GM23338 (cell line): ENCODE data around the gene HIVEP3.

Experiments used
- CREB1 ChIP-seq: fragments of 250-450 bp; sonication (Bioruptor Pico); IDR thresholded peaks from 2 replicates; pipeline ENCODE4 v1.5.0; 2020; ENCODE audit warnings: low read depth, mild to moderate bottlenecking, moderate library complexity
- EZH2 ChIP-seq: fragments of 200-600 bp; sonication (generic); IDR thresholded peaks from one replicate; pipeline ENCODE4 v1.8.0; 2017; ENCODE audit warnings: antibody characterized with exemption, mild to moderate bottlenecking, low read depth; ENCODE audit not compliant: unreplicated experiment
- EZH2phosphoT487 ChIP-seq: fragments of 200-600 bp; sonication (generic); IDR thresholded peaks from one replicate; pipeline ENCODE4 v1.8.1; 2018; ENCODE audit warnings: antibody characterized with exemption; ENCODE audit not compliant: unreplicated experiment
- JUNB ChIP-seq: IDR thresholded peaks from one replicate; pipeline ENCODE4 v1.6.1; 2016; ENCODE audit warnings: antibody characterized with exemption; ENCODE audit not compliant: unreplicated experiment
- NANOG ChIP-seq: IDR thresholded peaks from 2 replicates; pipeline ENCODE4 v1.6.1; 2016; ENCODE audit warnings: antibody characterized with exemption, borderline replicate concordance
- POLR2AphosphoS5 ChIP-seq: IDR thresholded peaks from 2 replicates; pipeline ENCODE4 v1.6.1; 2016; ENCODE audit warnings: antibody characterized with exemption, low read depth
- STAT1 ChIP-seq: IDR thresholded peaks from one replicate; pipeline ENCODE4 v1.6.1; 2016; ENCODE audit warnings: antibody characterized with exemption; ENCODE audit not compliant: unreplicated experiment
- ZNF114 ChIP-seq: fragments of 250-450 bp; sonication (Bioruptor Pico); IDR thresholded peaks from 2 replicates; pipeline ENCODE4 v1.5.0; 2020; ENCODE audit warnings: mild to moderate bottlenecking, moderate library complexity
- ZNF331 ChIP-seq: fragments of 250-450 bp; sonication (Bioruptor Pico); IDR thresholded peaks from 2 replicates; pipeline ENCODE4 v1.5.0; 2020; ENCODE audit warnings: low read depth, mild to moderate bottlenecking, moderate library complexity
- TF ChIP-seq, protein P1 (sequence below), 2 experiments: fragments of 200-600 bp in 1 of 2; sonication (generic) in 1 of 2; conservative IDR thresholded peaks; 2 replicates each; pipeline versions ENCODE4 v1.5.1 to v1.6.1; 2016 to 2017; ENCODE audit warnings: antibody characterized with exemption in 2 of 2, low read depth in 2 of 2, mild to moderate bottlenecking in 2 of 2, moderate library complexity in 1 of 2
- TF ChIP-seq, protein P2 (sequence below): IDR thresholded peaks from one replicate; pipeline ENCODE4 v1.6.1; 2018; ENCODE audit warnings: antibody characterized with exemption; ENCODE audit not compliant: unreplicated experiment
- TF ChIP-seq, protein P3 (sequence below): IDR thresholded peaks from 2 replicates; pipeline ENCODE4 v1.6.1; 2016; ENCODE audit warnings: antibody characterized with exemption
- TF ChIP-seq, protein P4 (sequence below): fragments of 250-450 bp; sonication (Bioruptor Pico); IDR thresholded peaks from 2 replicates; pipeline ENCODE4 v1.5.0; 2020; ENCODE audit warnings: mild to moderate bottlenecking, moderate library complexity

DNA sequence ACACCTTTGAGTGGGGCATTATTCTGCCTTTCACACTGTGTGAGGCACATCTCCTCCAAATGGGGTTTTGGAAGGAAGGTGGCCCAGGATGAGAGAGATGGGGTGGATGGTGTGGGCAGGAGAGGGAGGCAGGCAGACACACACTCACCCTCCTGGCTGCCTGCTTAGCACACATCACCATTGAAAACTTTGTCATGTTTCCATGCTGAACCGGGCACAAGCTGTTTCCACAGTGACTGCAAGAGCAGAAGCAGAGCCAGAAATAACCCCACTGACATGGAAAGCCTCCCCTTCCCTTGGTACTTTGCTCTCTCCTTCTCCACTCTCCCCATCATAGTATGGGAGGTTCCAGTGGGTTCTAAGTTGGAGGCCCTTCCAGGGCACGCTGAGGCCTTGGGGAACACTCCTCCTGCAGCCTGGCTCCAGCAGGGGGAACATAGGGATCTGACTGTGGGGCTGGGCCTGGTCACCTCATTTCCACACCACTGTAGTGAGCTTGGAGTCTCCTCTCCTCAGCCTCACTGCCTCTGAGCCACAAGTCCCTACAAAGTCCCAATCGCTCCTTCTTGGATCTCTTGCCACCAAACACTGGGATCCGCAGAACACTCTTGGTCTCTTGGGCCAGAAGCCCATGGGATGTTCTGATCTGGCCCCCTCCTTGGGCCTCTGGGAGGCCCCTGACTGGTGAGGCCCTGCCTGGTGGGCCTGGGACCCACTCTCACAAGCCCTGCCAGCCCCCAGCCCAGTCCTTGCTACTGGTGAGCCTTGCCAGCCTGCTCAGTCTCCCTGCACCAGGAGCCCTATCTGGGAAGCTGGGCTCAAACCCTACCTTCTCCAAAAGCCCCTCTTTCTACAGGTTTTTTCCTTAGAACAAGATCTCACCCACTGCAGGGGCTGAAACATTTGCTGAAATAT is 271.2 kb downstream of the HIVEP3 start:
- TF ChIP-seq, protein P1, sequence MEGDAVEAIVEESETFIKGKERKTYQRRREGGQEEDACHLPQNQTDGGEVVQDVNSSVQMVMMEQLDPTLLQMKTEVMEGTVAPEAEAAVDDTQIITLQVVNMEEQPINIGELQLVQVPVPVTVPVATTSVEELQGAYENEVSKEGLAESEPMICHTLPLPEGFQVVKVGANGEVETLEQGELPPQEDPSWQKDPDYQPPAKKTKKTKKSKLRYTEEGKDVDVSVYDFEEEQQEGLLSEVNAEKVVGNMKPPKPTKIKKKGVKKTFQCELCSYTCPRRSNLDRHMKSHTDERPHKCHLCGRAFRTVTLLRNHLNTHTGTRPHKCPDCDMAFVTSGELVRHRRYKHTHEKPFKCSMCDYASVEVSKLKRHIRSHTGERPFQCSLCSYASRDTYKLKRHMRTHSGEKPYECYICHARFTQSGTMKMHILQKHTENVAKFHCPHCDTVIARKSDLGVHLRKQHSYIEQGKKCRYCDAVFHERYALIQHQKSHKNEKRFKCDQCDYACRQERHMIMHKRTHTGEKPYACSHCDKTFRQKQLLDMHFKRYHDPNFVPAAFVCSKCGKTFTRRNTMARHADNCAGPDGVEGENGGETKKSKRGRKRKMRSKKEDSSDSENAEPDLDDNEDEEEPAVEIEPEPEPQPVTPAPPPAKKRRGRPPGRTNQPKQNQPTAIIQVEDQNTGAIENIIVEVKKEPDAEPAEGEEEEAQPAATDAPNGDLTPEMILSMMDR (conservative IDR thresholded peaks at IDR 0.05; ENCODE audit: low read depth in 2 of 2): no peak
- TF ChIP-seq EZH2phosphoT487 (no peak), EZH2 (no peak), NANOG (no peak), POLR2AphosphoS5 (no peak), JUNB (no peak), ZNF331 (CRISPR knock-in tag) (no peak), STAT1 (no peak), CREB1 (CRISPR knock-in tag) (no peak), ZNF114 (CRISPR knock-in tag) (no peak)
- TF ChIP-seq, protein P2, sequence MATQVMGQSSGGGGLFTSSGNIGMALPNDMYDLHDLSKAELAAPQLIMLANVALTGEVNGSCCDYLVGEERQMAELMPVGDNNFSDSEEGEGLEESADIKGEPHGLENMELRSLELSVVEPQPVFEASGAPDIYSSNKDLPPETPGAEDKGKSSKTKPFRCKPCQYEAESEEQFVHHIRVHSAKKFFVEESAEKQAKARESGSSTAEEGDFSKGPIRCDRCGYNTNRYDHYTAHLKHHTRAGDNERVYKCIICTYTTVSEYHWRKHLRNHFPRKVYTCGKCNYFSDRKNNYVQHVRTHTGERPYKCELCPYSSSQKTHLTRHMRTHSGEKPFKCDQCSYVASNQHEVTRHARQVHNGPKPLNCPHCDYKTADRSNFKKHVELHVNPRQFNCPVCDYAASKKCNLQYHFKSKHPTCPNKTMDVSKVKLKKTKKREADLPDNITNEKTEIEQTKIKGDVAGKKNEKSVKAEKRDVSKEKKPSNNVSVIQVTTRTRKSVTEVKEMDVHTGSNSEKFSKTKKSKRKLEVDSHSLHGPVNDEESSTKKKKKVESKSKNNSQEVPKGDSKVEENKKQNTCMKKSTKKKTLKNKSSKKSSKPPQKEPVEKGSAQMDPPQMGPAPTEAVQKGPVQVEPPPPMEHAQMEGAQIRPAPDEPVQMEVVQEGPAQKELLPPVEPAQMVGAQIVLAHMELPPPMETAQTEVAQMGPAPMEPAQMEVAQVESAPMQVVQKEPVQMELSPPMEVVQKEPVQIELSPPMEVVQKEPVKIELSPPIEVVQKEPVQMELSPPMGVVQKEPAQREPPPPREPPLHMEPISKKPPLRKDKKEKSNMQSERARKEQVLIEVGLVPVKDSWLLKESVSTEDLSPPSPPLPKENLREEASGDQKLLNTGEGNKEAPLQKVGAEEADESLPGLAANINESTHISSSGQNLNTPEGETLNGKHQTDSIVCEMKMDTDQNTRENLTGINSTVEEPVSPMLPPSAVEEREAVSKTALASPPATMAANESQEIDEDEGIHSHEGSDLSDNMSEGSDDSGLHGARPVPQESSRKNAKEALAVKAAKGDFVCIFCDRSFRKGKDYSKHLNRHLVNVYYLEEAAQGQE: no peak
- TF ChIP-seq, protein P3, sequence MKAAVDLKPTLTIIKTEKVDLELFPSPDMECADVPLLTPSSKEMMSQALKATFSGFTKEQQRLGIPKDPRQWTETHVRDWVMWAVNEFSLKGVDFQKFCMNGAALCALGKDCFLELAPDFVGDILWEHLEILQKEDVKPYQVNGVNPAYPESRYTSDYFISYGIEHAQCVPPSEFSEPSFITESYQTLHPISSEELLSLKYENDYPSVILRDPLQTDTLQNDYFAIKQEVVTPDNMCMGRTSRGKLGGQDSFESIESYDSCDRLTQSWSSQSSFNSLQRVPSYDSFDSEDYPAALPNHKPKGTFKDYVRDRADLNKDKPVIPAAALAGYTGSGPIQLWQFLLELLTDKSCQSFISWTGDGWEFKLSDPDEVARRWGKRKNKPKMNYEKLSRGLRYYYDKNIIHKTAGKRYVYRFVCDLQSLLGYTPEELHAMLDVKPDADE: no peak
- TF ChIP-seq, protein P4, sequence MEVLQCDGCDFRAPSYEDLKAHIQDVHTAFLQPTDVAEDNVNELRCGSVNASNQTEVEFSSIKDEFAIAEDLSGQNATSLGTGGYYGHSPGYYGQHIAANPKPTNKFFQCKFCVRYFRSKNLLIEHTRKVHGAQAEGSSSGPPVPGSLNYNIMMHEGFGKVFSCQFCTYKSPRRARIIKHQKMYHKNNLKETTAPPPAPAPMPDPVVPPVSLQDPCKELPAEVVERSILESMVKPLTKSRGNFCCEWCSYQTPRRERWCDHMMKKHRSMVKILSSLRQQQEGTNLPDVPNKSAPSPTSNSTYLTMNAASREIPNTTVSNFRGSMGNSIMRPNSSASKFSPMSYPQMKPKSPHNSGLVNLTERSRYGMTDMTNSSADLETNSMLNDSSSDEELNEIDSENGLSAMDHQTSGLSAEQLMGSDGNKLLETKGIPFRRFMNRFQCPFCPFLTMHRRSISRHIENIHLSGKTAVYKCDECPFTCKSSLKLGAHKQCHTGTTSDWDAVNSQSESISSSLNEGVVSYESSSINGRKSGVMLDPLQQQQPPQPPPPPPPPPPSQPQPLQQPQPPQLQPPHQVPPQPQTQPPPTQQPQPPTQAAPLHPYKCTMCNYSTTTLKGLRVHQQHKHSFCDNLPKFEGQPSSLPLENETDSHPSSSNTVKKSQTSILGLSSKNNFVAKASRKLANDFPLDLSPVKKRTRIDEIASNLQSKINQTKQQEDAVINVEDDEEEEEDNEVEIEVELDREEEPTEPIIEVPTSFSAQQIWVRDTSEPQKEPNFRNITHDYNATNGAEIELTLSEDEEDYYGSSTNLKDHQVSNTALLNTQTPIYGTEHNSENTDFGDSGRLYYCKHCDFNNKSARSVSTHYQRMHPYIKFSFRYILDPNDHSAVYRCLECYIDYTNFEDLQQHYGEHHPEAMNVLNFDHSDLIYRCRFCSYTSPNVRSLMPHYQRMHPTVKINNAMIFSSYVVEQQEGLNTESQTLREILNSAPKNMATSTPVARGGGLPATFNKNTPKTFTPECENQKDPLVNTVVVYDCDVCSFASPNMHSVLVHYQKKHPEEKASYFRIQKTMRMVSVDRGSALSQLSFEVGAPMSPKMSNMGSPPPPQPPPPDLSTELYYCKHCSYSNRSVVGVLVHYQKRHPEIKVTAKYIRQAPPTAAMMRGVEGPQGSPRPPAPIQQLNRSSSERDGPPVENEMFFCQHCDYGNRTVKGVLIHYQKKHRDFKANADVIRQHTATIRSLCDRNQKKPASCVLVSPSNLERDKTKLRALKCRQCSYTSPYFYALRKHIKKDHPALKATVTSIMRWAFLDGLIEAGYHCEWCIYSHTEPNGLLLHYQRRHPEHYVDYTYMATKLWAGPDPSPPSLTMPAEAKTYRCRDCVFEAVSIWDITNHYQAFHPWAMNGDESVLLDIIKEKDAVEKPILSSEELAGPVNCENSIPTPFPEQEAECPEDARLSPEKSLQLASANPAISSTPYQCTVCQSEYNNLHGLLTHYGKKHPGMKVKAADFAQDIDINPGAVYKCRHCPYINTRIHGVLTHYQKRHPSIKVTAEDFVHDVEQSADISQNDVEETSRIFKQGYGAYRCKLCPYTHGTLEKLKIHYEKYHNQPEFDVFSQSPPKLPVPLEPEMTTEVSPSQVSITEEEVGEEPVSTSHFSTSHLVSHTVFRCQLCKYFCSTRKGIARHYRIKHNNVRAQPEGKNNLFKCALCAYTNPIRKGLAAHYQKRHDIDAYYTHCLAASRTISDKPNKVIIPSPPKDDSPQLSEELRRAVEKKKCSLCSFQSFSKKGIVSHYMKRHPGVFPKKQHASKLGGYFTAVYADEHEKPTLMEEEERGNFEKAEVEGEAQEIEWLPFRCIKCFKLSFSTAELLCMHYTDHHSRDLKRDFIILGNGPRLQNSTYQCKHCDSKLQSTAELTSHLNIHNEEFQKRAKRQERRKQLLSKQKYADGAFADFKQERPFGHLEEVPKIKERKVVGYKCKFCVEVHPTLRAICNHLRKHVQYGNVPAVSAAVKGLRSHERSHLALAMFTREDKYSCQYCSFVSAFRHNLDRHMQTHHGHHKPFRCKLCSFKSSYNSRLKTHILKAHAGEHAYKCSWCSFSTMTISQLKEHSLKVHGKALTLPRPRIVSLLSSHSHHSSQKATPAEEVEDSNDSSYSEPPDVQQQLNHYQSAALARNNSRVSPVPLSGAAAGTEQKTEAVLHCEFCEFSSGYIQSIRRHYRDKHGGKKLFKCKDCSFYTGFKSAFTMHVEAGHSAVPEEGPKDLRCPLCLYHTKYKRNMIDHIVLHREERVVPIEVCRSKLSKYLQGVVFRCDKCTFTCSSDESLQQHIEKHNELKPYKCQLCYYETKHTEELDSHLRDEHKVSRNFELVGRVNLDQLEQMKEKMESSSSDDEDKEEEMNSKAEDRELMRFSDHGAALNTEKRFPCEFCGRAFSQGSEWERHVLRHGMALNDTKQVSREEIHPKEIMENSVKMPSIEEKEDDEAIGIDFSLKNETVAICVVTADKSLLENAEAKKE (CRISPR knock-in tag): no peak
